DMS79 treated with DMSO at 0.1 percent for 48 hours (cell line): Measurements from ENCODE around the gene CDKAL1.
"Not testable (repeated sequence)": the region's sequence is repeated elsewhere in the genome, so short reads cannot be mapped to it uniquely, and the experiment has no call there.

ENCODE experiments used
- DNase-seq: peaks from one replicate; lab custom pipeline; 2025; lab: John Stamatoyannopoulos, UW

CDKAL1 gene

GRCh38 chr6:20639161-20639560, 104.9 kb downstream of the CDKAL1 start:
- no peak for DNase-seq

GRCh38 chr6:20640181-20640580, 105.9 kb downstream of the CDKAL1 start:
- DNase-seq = no peak

DNA sequence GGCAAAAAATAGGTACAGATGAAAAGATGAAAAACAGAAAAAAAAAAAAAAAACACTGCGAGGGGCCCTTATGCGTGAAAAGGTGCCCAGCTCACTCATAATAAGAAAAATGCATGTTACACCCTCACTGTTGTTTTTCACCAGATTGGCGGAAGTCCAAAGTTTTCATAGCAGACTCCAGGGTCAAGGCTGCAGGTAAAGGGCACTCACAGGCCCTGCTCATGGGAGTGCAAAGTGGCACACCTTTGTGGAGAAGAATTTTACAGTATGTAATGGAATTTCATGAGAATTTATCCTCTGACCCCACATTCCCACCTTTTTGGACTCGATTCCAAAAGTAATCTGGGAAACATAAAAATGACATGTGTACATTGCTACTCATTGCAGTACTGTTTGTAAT, 108.2 kb downstream of the CDKAL1 start:
- DNase-seq = no peak

- no peak for DNase-seq
Measured at GRCh38 chr6:20644667-20645370, 110.6 kb downstream of the CDKAL1 start.

GRCh38 chr6:20645572-20645971, 111.3 kb downstream of the CDKAL1 start:
- DNase-seq = not testable (repeated sequence)

DNA sequence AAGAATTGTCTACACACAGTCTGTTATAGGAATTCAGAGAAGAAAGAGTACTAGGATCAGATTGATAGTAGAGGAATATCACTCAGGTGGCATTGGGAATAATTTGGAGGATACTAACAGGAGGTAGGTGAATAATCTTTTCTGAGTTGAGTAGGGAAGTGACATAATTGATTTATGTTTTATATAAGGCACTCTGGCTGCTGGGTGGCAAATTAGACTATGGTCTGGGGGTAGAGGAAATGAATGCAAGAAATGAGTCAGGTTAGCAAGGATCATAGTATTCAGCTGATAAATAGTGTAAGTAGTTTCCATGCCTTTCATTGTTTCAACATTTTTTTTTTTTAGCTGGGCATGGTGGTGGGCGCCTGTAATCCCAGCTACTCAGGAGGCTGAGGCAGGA, 113.3 kb downstream of the CDKAL1 start:
- DNase-seq = no peak

GRCh38 chr6:20649696-20650470, 115.6 kb downstream of the CDKAL1 start:
- not testable (repeated sequence) for DNase-seq

- DNase-seq = no peak
Measured at GRCh38 chr6:20652299-20653084, 118.2 kb downstream of the CDKAL1 start.

GRCh38 chr6:20653085-20653479, 118.8 kb downstream of the CDKAL1 start:
- no peak for DNase-seq

- DNase-seq = no peak
Measured at GRCh38 chr6:20655317-20655716, 121.1 kb downstream of the CDKAL1 start.

GRCh38 chr6:20657274-20657800, 123.1 kb downstream of the CDKAL1 start:
- DNase-seq = no peak

DNA sequence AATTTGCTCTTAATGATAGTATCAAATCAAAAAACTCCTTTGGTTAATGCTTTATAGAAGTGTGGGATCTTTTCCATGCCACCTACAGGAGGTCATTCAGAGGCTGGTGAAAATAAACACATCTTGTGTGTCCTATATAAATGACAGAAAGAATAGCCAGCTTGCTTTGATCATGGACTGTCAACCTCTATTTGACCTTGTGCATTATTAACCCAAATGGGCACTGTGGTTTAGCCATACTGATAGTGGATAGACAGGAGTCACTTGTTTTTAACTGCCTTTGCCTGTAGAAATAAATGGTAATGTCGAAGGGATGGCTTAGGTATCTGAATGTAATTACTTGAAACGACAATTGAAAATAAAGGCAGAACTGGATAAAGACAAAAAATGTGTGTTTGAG, 123.8 kb downstream of the CDKAL1 start:
- no peak for DNase-seq

DNA sequence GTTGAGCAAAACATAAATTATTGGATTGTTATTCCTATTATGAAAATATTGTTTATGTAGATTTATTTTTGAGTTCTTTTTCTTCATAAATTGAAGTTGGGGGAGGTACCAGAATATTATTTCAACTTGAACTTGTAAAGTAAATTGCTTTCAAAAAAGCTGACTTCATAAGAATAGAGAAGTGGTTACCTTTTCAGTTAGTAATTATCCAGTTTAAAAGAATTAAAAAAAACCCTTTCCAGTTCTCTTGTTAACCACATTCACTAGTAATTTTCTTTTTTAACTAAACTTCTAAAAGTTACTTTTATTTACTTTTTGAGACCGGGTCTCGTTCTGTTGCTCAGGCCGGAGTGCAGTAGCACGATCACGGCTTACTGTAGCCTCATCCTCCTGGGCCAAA, 124.3 kb downstream of the CDKAL1 start:
- no peak for DNase-seq

DNA sequence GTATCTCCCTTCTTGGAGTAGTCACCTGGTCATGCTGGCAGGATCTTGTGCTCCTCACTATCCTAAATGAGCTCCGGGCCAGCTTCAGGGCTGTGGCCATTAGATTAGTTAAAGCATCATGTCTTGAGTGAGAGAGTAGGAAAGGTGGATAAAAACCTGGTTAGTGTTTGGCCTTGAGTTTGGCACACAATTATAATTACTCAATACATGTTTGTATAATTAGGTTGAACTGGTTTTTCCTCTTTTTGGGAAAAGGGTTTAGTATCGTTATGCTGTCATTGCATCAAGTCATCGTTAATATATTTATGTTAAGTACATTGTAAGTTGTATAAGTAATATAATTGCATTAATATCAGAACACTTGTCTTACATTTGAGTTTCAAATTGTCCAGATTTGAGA, 126.3 kb downstream of the CDKAL1 start:
- DNase-seq = no peak

GRCh38 chr6:20661721-20662120, 127.5 kb downstream of the CDKAL1 start:
- peak; percentile 75 for DNase-seq

- DNase-seq = peak; percentile 94
Measured at GRCh38 chr6:20664250-20664649, 130.0 kb downstream of the CDKAL1 start.

GRCh38 chr6:20665290-20665689, 131.0 kb downstream of the CDKAL1 start:
- no peak for DNase-seq

DNA sequence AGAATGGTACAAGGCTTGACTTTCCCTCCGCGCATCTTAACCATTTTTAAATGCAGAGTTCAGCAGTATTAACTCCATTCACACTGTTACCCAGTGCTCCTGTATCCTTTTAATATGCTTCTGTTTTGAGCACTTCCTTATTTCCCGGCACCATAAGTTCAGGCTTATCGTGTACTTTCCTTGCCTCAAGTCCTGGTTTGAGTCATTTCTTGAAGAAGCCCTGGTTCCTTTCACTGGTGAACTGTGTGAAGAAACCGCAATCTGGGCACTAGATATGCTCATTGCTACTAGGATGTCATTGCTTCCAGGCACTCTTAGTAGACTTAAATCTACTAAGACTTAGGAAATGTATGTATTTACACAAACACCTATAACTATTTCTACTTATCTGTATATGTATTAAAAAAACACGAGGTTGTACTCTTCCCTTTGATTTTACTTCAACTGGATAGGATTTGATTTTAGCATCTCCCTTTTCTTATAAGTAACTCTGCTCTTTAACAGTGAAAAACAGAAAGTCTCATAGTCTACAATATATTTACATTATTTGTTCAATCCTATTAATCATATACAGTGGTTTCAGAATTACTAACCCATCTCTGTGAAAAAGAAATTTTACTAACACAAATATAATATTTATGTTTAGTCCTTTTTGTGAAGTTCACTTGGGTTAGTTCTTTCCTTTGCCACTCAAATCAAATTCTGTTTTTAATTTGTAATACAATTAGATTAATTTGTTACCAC, 135.5 kb downstream of the CDKAL1 start:
- no peak for DNase-seq

DNA sequence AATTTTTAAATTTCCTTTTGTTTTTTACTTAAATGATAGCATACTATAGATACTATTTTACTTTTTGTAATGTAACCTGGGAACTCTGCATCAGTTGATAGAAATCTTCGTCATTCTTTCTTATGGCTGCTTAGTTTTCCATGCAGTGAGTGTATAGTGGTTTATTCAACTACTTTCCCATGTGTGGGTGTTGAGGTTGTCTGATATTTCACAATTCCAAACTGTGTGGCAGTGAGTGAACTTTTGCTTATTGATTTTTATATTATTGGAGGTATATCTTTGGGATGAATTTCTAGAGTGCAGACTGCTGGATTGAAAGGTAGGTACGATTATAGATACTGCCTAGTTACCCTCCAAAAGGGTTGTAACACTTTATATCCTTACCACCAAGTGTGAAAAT, 136.5 kb downstream of the CDKAL1 start:
- DNase-seq = no peak

DNA sequence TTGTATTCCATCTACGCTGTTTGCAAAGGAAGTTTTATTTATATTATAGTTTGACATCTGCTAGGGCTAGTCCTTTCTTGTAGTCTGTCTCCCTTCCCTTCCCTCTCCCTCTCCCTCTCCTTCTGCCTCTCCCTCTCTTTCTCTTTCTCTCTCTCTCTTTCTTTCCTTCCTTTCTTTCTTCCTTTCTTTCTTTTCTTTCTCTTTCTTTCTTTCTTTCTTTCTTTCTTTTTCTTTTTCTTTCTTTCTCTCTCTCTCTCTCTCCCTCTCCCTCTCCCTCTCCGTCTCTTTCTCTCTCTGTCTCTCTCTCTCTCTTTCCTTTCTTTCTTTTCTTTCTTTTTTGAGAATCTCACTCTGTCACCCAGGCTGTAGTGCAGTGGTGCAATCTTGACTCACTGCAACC, 137.8 kb downstream of the CDKAL1 start:
- no peak for DNase-seq

GRCh38 chr6:20673458-20673857, 139.2 kb downstream of the CDKAL1 start:
- no peak for DNase-seq

- DNase-seq = no peak
Measured at GRCh38 chr6:20674664-20675063, 140.4 kb downstream of the CDKAL1 start.
